ENCODE data around the gene SLCO2B1. TPM values are rescaled to one million over a fixed set of nuclear protein-coding genes. Genes with fewer than 3 reads are reported as not detected.

The SLCO2B1 gene
- total RNA-seq, 2 donors from 2014 or later, result 1.1 to 1.9 TPM

DNA sequence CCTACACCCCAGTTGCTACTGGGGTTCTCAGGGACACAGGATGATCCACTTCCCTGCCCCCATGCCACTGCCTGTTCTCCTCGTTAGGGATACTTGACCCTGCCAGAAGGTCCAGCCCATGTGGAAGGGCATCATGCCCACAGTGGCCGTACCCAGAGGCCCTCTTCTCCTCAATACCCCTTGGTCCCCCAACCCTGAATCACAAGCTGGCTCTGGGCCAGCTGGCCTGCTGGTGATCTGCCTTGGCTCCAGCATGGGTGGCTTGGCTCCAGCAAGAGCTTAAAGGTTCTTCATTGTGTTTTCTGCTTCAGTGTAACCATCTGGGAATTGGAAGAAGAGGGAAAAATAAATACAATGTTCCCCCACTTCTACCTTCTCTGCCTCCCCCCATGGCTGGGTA is 78.6 kb downstream of the SLCO2B1 start:
- no peak overlapping the region for H3K27ac ChIP-seq (ENCODE audit: low read depth, low read length)
- DNase-seq, result no peak
- H3K4me1 Mint-ChIP-seq, result no peaks in the 10 kb centered on the region
- H3K27me3 ChIP-seq (ENCODE audit: control insufficient read depth, insufficient read depth, low read length, poor library complexity, severe bottlenecking), result peaks cover 8% of the 10 kb centered on the region
- H3K4me3 ChIP-seq (ENCODE audit: low read length), result no peak overlapping the region
- no peaks in the 10 kb centered on the region for H3K9me3 Mint-ChIP-seq
- no peak overlapping the region for H3K9ac ChIP-seq (ENCODE audit: extremely low read depth, low read length, poor library complexity, severe bottlenecking)
- TF ChIP-seq, protein P1, sequence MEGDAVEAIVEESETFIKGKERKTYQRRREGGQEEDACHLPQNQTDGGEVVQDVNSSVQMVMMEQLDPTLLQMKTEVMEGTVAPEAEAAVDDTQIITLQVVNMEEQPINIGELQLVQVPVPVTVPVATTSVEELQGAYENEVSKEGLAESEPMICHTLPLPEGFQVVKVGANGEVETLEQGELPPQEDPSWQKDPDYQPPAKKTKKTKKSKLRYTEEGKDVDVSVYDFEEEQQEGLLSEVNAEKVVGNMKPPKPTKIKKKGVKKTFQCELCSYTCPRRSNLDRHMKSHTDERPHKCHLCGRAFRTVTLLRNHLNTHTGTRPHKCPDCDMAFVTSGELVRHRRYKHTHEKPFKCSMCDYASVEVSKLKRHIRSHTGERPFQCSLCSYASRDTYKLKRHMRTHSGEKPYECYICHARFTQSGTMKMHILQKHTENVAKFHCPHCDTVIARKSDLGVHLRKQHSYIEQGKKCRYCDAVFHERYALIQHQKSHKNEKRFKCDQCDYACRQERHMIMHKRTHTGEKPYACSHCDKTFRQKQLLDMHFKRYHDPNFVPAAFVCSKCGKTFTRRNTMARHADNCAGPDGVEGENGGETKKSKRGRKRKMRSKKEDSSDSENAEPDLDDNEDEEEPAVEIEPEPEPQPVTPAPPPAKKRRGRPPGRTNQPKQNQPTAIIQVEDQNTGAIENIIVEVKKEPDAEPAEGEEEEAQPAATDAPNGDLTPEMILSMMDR (conservative IDR thresholded peaks at IDR 0.05), result no peak
- no peaks in the 10 kb centered on the region for H3K36me3 Mint-ChIP-seq (ENCODE audit: low read depth)
- WGBS, 2 experiments (ENCODE audit: insufficient coverage in 1 of 2, insufficient read length in 1 of 2), result 86 to 100% methylated on average over 1 to 2 of the region's 2 CpGs
- peaks cover 20% of the 10 kb centered on the region for H3K27me3 Mint-ChIP-seq (ENCODE audit: insufficient read depth)
- H3K9me3 ChIP-seq (ENCODE audit: control insufficient read depth, low read length), result no peaks in the 10 kb centered on the region
- H3K36me3 ChIP-seq (ENCODE audit: control insufficient read depth, insufficient read depth, low read length), result no peaks in the 10 kb centered on the region
- H3K4me3 Mint-ChIP-seq, result no peak overlapping the region
- H3K27ac Mint-ChIP-seq, result no peak overlapping the region
- no peaks in the 10 kb centered on the region for H3K4me1 ChIP-seq (ENCODE audit: control insufficient read depth, insufficient read depth, low read length)

DNA sequence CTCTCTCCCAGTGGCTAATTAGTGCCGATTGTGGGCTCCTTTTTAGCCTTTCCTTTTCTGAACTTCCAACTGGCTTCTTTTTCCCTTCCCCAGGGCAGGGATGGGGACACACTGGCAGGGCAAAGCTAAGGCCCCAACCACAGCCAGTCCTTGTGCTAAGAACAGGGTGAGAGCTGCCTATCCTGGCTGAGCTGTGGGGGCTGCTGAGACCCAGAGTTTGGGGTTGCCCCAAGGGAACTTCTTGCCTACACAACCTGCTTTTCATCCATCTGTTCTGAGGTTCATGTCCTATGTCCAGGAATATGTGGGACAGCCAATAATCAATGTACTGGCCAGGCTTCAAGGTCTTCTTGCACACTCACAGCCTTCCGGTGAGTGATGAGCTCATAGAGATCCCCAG is 79.7 kb downstream of the SLCO2B1 start:
- H3K4me3 Mint-ChIP-seq, result no peak overlapping the region
- no peak overlapping the region for H3K27ac Mint-ChIP-seq
- TF ChIP-seq, protein P1 (conservative IDR thresholded peaks at IDR 0.05), result no peak
- DNase-seq, result no peak
- H3K4me1 ChIP-seq (ENCODE audit: control insufficient read depth, insufficient read depth, low read length), result no peaks in the 10 kb centered on the region
- no peaks in the 10 kb centered on the region for H3K4me1 Mint-ChIP-seq
- peaks cover 23% of the 10 kb centered on the region for H3K27me3 Mint-ChIP-seq (ENCODE audit: insufficient read depth)
- H3K27ac ChIP-seq (ENCODE audit: low read depth, low read length), result no peak overlapping the region
- H3K9me3 Mint-ChIP-seq, result no peaks in the 10 kb centered on the region
- WGBS, 2 experiments (ENCODE audit: insufficient coverage in 1 of 2, insufficient read length in 1 of 2), result 79 to 91% methylated on average over 2 of the region's 2 CpGs
- H3K9ac ChIP-seq (ENCODE audit: extremely low read depth, low read length, poor library complexity, severe bottlenecking), result no peak overlapping the region
- no peaks in the 10 kb centered on the region for H3K36me3 Mint-ChIP-seq (ENCODE audit: low read depth)
- no peaks in the 10 kb centered on the region for H3K36me3 ChIP-seq (ENCODE audit: control insufficient read depth, insufficient read depth, low read length)
- no peak overlapping the region for H3K4me3 ChIP-seq (ENCODE audit: low read length)
- peaks cover 8% of the 10 kb centered on the region for H3K27me3 ChIP-seq (ENCODE audit: control insufficient read depth, insufficient read depth, low read length, poor library complexity, severe bottlenecking)
- H3K9me3 ChIP-seq (ENCODE audit: control insufficient read depth, low read length), result no peaks in the 10 kb centered on the region

DNA sequence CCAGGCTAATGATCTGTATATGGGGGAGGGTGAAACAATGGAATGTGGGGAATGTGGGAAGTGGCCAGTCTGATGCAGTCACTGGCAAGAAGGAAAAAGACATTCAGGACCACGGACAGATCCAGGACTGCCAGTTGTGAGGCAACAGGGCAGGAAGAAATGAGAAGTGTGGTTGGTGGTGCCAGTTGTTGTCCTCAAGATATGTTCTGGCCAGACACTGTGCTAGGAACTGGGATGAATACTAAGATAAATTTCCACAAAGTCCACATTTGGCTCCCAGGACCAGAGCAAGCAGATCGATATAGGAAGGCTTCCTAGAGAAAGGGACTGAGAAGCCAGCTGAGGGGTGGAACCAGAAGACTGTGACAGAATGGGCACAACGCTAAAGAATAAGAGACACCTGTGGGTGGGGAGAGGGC is 82.9 kb downstream of the SLCO2B1 start:
- H3K36me3 ChIP-seq (ENCODE audit: control insufficient read depth, insufficient read depth, low read length), result no peaks in the 10 kb centered on the region
- Mint-ChIP-seq H3K27ac (no peak overlapping the region), H3K9me3 (no peaks in the 10 kb centered on the region), H3K36me3 (ENCODE audit: low read depth) (no peaks in the 10 kb centered on the region), H3K4me1 (no peaks in the 10 kb centered on the region), H3K27me3 (ENCODE audit: insufficient read depth) (peaks cover 43% of the 10 kb centered on the region), H3K4me3 (no peak overlapping the region)
- peak; percentile 92 for DNase-seq
- no peak overlapping the region for H3K4me3 ChIP-seq (ENCODE audit: low read length)
- H3K9ac ChIP-seq (ENCODE audit: extremely low read depth, low read length, poor library complexity, severe bottlenecking), result no peak overlapping the region
- TF ChIP-seq, protein P1 (conservative IDR thresholded peaks at IDR 0.05), result no peak
- no peaks in the 10 kb centered on the region for H3K4me1 ChIP-seq (ENCODE audit: control insufficient read depth, insufficient read depth, low read length)
- no peak overlapping the region for H3K27ac ChIP-seq (ENCODE audit: low read depth, low read length)
- H3K27me3 ChIP-seq (ENCODE audit: control insufficient read depth, insufficient read depth, low read length, poor library complexity, severe bottlenecking), result peaks cover 26% of the 10 kb centered on the region
- no peaks in the 10 kb centered on the region for H3K9me3 ChIP-seq (ENCODE audit: control insufficient read depth, low read length)
- WGBS, 2 experiments (ENCODE audit: insufficient coverage in 1 of 2, insufficient read length in 1 of 2), result 42 to 43% methylated on average over 3 of the region's 3 CpGs
